Activated T-cell treated with anti-CD3 and anti-CD28 coated beads for 48 hours (primary cell): Measurements from ENCODE around the gene CDH20.
A peak's percentile ranks its signal among the peaks of the same experiment; 100 is the strongest.

Experiments
- DNase-seq: peaks from one replicate; pipeline ENCODE4 v3.0.0-alpha.2; 2020; ENCODE audit warnings: low read depth

CDH20 gene

DNA sequence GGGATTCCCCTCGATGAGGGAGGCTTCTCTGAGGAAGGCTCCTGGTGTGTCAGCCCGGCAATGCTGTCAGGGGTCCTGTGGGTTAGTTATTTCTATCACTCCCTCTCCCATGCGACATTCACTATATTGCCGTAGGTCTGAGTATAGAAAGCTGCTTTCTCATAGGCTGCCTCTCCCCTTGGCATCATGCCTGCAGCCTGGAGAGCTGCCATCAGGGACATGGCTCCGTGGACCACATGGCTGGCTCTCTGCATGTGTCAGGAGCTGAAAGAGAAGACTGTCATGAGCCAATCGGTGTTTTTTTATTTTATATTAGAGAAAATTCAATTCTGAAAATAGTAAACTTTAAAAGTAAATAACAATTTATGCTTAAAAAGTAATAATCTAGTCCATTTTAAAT lies 198.0 kb downstream of the CDH20 start:
- no peak for DNase-seq

DNA sequence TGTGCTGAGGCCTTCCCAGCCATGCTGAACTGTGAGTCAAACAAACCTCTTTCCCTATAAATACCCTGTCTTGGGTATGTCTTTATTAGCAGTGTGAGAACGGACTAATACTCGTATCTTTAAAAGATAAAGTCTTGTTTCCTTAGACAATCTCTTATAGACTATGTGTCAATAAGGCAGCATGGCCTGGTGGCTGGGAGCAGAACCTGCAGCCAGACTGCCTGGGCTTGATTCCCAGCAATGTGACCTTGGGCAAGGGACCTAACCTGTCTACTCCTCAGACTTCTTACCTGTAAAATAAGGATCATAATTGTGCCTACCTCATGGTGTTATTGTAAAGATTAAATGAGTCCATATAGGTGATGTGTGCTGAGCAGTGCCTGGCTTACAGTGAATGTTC lies 198.7 kb downstream of the CDH20 start:
- no peak for DNase-seq

DNA sequence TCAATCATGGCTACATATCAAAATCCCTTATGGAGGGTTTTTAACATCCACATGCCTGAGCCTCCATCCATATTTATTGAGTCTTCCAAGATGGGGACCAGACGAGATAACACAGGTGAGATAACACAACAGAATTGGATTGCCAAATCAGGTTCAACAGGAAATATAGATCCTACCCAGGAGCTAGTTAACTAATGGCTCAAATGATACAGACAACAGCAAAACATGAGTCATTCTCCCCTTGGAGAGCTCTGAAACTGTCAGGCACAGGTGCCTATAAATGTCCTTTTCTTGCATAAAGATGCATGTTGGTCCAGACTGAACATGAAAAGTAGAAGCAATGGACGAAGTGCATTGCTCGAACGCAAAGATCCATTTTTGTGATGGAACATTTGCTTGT lies 202.2 kb downstream of the CDH20 start:
- no peak for DNase-seq

DNA sequence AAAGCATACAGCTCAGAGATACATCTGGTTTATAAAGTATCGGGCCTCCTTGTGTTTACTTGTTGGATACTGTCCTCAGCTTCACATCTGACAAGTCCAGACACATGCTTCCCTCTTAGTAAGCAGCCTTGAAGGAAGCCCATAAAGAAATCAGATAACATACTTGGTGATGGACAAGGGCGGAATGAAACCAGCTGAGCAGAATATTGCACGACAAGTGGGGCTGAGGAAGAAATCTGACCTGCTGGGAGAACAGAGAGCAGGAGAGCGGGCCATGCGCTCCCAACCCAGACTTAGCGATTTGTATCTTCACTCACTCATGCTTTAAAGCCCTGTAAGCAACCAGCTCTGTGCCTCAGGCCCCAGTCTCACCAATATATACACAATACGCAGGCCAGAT lies 208.4 kb downstream of the CDH20 start:
- no peak for DNase-seq

DNA sequence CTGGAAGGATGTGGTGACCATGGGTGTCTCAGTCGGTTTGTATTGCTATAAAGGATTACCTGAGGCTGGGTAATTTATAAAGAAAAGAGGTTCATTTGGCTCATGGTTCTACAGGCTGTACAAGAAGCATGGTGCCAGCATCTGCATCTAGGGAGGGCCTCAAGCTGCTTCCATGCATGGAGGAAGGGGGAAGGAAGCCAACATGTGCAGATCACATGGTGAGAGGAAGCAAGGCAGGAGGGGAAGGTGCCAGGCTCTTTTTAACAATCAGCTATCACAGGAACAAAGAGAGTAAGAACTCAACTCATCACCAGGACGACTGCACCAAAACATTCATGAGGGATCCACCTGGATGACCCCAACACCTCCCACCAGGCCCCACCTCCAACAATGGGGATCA lies 209.4 kb downstream of the CDH20 start:
- DNase-seq = no peak

DNA sequence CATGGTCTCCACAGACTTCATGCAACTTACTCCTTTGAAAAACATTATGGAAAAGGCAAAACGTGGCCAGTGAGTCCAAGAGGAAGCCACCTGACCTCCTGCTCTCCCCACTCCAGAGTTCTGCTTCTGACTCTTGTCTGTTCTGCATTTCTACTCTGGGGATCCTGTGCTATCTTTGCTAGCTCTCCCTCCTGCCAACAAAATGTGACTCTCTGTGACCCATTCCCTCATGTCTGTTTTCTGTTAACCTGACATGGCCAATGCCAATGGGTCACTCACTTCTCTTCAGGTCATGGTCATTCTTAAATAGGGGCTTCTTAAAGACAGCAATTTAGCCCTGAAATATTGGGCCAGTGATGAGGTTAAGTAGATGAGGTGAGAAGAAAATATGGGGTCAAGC lies 210.3 kb downstream of the CDH20 start:
- no peak for DNase-seq

DNA sequence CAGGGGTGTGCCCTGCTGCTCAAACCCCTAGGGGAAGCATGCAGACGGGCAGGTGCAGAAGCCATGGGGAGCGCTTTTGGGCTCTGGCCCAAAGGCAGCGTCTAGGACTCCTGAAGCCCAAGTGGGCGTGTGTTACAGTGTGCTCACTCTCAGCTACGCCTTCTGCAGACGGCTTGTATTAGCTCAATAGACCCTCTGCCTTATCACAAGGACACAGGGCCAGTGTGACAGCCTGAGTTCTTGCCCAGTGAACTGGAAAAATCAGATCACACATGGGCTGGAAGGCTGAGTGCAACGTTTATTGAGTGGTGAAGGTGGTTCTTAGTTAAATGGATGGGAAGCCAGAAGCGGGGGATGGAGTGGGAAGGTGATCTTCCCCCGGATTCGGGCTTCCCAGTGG lies 210.9 kb downstream of the CDH20 start:
- DNase-seq = no peak

DNA sequence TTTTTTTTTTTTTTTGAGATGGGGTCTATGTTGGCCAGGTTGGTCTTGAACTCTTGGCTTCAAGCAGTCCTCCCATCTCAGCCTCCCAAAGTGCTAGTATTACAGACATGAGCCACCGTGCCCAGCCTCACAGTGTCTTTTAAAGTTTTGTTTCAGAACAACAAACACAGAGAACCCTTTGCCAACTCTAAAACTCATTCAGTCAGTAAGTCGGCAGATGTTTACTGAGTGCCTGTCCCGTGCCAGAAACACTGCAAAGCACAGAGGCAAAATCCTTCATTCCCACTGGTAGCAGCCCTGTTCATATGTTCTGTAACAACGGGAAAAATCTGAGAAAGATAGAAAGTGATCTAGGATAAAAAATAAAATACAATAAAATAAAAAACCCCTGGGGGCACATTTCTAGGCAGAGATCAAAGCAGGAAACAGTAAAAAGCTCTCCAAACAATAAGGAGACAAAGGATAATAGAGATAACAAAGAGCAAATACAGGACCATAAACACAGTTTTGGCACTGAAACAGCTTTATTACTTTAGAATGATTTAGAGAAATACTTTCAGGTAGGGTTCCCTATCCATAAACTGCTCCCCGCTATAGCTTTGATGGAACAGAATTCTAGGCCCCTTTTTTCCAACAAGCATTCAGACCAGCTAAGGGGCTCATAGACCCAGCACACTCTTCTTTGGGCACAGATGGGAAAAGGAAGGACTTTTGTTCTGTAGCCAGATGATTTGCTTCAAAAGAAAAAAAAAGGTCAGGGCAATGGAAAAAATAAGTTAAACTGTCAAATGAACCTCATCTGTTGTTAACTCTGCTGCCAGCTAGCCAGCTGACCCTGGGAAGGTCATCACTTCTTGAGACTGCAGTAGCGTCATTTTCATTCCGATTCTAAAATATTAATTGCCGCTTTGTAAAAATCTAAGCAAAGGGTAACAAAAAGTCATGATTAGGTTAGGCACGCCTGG lies 212.3 kb downstream of the CDH20 start:
- DNase-seq = no peak

DNA sequence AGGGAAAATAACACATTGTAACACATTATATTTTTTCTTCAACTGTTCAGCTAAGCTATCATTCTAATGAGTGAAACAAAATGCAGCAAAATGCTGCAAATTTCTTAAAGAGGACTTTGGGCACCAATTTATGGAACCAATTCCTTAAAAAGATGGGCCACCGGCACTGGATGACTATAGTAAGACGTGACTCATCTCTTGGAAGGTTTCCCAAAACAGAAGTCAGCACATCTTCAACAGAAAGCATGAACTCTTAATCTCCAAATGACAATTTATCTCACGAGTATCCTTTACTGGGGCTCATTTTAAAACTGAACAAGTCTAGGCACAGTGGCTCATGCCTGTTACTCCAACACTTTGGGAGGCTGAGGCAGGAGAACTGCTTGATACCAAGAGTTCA lies 213.4 kb downstream of the CDH20 start:
- no peak for DNase-seq

DNA sequence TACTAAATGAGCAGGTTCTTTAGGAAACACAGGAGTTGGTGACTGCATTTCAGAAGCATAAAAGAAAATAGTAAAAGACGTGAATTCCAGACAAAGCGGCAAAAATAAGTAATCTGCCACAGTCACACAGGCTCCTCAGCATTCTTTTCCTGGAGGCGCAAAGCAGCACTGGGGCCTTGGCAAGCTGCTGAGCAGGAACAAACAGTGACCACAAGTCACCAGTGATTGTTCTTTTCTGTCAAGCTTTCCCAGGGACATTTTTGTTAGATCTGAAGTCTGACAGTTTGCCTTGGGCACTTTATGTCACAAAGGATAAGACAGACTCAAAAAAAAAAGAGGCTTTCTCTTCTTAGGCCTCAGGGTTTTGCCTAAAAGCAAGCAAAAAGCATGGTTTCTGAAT lies 216.2 kb downstream of the CDH20 start:
- DNase-seq = no peak

DNA sequence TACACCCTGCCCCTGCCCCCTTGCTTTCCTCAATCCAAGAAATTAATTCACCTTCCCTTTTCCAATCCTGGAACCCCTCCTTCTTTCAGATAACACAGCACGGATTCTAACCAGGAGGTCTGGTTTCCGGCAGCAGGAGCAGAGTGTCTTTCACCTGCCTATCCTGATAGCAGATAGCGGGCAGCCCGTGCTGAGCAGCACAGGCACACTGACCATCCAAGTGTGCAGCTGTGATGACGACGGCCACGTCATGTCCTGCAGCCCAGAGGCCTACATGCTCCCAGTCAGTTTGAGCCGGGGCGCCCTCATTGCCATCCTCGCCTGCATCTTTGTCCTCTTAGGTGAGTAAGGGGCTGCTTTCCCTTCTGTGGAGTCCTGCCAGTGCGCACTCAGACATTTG lies 216.7 kb downstream of the CDH20 start:
- no peak for DNase-seq

DNA sequence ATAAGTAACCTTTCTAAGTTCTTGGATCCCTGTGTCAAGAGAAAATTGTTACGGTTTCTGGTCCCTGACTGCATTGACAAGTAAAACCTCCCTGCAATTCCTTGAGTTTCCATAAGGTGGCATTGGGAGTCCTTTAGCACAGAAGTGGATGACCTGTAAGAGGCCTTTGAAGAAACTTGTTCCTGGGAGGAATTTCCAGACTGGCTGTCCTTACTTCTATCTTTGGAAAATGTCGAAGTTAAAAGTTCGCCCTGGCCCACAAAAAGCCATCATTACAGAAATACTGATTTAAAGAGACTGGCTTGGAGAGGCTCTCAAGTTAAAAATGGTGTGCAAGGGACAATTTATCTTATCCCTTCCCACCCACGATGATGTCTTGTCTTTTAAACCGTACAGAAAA lies 218.4 kb downstream of the CDH20 start:
- no peak for DNase-seq

DNA sequence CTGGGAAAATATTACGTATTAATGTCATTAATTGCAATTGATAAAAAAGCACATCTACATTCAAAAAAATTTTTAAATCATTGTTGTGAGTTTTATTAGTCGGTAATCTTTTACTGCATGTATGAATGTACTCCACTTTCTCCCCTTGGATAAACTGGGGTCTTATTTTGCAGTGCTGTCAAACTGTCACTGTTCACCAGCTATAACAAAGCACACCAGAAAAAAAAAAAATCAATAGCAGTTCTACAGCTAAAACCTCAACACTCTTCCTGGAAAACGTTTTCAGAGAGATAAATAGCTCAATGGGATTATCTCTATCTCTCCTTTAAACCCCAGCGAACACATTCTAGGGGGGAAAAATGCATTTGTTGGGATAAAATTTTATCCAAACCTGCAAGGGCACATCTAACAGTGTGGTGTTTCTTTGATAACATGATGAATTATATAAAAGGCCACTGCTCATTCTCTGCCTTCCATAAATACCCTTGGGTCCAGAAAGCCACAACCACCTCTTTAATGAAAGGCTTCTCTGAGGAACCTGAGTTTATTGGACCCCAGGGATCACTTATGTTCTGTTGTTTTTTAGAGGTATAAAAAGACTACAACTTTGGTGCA lies 219.9 kb downstream of the CDH20 start:
- DNase-seq = no peak

DNA sequence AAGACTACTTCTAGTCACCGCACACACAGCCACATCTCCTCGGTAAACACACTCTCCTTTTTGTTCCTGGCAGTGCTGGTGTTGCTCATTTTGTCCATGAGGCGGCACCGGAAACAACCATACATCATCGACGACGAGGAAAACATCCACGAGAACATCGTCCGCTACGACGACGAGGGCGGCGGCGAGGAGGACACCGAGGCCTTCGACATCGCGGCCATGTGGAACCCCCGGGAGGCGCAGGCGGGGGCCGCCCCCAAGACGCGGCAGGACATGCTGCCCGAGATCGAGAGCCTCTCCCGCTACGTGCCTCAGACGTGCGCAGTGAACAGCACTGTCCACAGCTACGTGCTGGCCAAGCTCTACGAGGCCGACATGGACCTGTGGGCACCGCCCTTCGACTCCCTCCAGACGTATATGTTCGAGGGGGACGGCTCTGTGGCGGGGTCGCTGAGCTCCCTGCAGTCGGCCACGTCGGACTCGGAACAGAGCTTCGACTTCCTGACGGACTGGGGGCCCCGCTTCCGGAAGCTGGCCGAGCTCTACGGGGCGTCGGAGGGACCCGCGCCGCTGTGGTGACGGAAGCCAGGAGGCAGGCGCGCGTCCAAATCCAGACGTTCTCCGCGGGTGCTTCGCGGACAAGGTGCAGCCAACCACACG lies 221.0 kb downstream of the CDH20 start:
- DNase-seq = peak; percentile 23

DNA sequence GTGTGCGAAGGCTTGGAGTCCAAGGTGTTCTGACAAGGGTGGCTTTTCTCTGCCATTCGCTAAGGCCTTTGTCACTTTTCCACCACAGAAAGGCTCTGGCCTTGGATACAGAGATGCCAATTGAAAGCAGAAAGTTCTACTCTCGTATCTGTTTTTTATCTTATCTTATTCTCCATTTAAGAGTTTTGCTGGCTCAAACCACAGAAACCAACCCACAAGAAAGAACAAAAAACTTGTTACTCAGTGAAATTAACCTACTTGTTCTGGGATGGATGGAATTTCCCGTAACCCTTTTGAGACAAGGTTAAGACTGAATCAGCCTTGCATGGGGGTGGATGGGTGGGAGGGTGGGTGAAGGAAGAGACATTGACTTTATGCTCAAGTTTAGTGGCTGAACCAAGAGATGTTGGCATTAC lies 221.7 kb downstream of the CDH20 start:
- DNase-seq = no peak

DNA sequence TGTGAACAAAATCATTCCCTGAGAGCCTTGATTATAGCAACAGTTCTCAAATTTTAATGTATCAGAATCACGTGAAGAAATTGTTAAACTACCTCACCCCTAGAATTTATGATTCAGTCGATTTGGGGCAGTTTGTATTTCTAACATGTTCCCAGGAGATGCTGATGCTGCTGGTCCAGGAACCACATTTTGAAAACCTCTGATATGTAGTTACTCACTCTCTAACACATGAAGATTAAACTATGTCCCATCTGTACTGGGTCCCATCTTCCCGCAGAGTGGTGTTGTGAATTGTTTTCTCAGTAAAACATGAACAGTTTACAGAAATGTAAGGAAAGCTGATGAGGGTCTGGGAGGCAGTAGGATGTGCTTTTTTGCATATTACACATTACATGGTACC lies 223.1 kb downstream of the CDH20 start:
- no peak for DNase-seq

DNA sequence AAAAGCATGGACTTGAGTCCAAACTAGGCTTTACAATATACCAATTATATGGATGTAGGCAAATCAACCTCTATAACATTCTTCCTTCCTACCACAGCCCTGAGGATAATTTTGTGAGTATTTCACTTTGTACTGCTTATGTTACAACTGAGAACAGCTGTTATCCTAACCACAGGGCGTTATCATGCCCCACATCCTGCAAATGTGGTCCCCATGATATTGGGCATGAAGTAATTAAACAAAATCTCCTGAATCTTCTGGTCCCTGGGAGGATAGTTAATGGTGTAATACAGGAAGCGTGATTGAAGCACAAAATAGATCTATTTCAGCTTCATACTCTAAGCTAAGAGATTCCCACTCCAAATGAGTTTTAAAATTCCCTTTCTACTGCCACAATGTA lies 223.6 kb downstream of the CDH20 start:
- no peak for DNase-seq

DNA sequence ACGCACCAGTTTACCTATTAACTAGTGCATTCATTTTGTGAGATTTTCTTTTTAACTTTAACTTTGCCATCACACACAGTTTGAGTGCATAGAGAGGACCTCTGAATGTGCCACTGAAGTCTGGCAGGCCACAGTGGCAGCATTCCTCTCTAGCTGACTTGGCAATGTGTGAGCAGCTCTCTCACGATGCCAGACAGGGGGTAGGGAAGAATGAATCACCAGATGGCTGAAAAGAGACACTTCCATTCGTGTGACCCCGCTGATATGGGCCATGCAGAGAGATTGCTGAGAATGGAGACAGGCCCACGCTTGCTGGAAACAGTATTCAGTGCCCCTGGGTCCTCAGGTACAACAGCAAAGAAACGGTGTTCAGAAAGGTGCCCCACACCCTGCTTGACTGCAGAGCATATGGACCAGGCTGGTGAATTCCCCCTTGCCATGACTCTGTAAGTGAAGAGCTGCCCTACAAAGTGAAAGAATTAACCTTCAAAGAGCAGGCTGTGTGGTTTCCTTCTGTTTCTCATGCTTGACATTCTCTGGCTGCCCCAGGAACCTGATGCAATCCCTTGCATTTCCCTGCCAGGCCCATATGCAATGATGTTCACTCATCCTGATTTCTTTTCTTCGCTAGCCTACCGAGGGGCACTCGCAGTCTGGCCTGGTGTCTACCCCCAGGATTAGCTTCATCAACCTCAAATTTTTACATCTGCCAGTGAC lies 236.1 kb downstream of the CDH20 start:
- DNase-seq = no peak

DNA sequence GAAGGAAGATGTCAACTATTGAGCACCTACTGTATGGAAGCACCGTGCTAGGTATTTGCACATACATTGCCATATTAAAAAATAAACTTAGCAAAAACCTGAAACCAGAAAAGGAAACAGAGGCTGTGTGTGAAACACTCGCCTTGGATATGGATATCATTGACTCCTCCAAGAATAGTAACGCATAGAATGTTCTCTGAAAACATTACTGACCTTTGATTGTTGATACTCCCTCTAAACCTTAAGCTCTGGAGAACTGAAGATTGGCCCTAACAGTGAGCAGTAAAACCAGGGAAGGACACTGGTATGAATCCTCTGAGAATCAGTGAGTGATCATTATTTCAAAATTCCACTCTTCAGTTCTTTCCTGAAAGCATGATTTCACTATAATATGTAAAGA lies 236.8 kb downstream of the CDH20 start:
- DNase-seq = no peak

DNA sequence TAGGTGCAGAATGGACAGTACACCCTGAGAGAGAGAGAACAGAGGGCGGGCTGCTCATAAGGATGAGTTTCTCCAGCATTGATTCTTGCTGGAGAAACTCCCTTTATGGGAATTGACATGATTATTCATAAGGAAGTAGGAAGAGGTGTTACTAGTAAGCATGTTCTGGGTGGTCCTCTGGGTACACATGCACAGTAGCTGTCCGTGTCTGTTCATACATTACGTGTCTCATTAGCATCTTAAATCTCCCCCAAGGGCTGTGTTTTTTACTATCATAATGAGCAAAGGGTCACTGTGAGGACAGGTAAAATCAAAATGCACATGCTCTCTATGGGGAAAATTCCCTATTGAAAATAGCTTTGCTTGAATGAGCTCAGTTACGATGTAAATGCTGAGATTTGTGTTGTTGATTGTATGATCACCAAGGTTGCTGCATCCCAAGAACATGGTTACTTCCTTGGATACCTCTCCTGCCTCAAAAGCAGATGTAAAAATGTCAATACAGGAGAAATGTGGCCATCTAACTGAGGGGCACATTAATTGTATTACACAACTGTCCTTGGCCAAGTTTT lies 238.9 kb downstream of the CDH20 start:
- no peak for DNase-seq

DNA sequence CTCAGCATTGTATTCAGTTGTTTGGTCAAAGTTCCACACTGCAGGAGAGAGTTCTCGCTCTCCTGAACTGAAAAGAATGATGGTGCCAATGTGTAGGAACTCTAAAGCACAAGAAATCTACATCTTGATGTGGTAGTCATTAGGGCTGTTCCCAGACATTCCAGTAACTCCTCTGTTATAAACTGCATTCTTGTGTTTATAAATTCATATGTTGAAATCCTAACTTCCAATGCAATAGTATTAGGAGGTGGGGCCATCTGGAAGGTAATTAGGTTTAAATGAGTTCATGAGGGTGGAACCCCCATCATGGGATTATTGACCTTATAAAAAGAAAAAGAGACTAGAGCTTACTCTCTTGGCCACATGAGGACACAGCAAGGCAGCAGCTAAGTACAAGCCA lies 239.6 kb downstream of the CDH20 start:
- DNase-seq = no peak

DNA sequence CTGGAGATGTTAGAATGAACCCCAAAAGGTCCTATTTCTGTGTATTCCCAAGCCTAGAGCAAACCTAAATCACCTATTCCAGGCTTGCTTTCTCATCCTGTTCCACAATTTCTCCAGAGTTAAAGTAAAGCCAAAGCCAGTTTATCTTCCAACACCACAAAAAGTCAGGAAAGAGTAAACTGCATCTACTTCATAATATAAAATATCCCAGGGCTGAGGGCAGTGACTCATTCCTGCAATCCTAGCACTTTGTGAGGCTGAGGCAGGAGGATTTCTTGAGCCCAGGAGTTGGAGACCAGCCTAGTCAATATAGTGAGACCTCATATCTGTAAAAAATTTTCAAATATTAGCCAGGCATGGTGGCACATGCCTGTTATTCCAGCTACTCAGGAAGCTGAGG lies 241.4 kb downstream of the CDH20 start:
- no peak for DNase-seq
